OCI-LY1 (cell line): ENCODE results near the gene CHST3.

Source experiments
- EZH2 ChIP-seq: fragments of 200-600 bp; sonication (generic), shearing (Covaris generic); IDR thresholded peaks from 2 replicates; pipeline ENCODE4 v1.8.0; 2017; ENCODE audit warnings: borderline replicate concordance, mixed run types, mild to moderate bottlenecking, antibody characterized with exemption, low read length, moderate library complexity, mixed read lengths
- TF ChIP-seq, protein P1 (sequence below): fragments of 200-600 bp; sonication (generic), shearing (Covaris generic); IDR thresholded peaks from 2 replicates; pipeline ENCODE4 v1.5.1; 2017; ENCODE audit warnings: mild to moderate bottlenecking, antibody characterized with exemption, low read length, moderate library complexity, mixed read lengths

- TF ChIP-seq, protein P1, sequence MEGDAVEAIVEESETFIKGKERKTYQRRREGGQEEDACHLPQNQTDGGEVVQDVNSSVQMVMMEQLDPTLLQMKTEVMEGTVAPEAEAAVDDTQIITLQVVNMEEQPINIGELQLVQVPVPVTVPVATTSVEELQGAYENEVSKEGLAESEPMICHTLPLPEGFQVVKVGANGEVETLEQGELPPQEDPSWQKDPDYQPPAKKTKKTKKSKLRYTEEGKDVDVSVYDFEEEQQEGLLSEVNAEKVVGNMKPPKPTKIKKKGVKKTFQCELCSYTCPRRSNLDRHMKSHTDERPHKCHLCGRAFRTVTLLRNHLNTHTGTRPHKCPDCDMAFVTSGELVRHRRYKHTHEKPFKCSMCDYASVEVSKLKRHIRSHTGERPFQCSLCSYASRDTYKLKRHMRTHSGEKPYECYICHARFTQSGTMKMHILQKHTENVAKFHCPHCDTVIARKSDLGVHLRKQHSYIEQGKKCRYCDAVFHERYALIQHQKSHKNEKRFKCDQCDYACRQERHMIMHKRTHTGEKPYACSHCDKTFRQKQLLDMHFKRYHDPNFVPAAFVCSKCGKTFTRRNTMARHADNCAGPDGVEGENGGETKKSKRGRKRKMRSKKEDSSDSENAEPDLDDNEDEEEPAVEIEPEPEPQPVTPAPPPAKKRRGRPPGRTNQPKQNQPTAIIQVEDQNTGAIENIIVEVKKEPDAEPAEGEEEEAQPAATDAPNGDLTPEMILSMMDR: no peak
- no peak for TF ChIP-seq EZH2
These were observed 46.8 kb downstream of the CHST3 start for GRCh38 chr10:72011016-72011415.
